OCI-LY7 (cell line): ENCODE data around the gene SLC1A7. TPM values are rescaled to one million over a fixed set of nuclear protein-coding genes. Genes with fewer than 3 reads are reported as not detected.

Experiments used
- BruUV-seq: library from RNA; stranded (reverse); fragments of 400-500 nt; replicated peaks from 2 replicates; lab custom pipeline; 2021; lab: Mats Ljungman, UMichigan
- CTCF ChIA-PET: fragments of 300-600 bp; sonication (Branson Sonifier 250); formaldehyde crosslinking; loops from one replicate; lab custom pipeline; 2022; ENCODE audit warnings: antibody characterized with exemption; ENCODE audit not compliant: unreplicated experiment; lab: Charles Lee
- POLR2A ChIA-PET: fragments of 300-600 bp; sonication (Branson Sonifier 250); formaldehyde crosslinking; loops from one replicate; lab custom pipeline; 2022; ENCODE audit warnings: antibody characterized with exemption; lab: Charles Lee
- DNase-seq: peaks from one replicate; pipeline ENCODE4 v3.0.0-alpha.2; 2015; ENCODE audit warnings: low spot score
- H2AFZ ChIP-seq: fragments of 200-600 bp; sonication (generic), shearing (Covaris generic); 2 replicates; pipeline ENCODE4 v1.6.1; 2014; ENCODE audit warnings: mild to moderate bottlenecking, antibody characterized with exemption, low read length, moderate library complexity
- H3K27ac ChIP-seq: fragments of 200-600 bp; sonication (generic); 2 replicates; pipeline ENCODE4 v1.5.1; 2014; ENCODE audit warnings: mixed run types, low read depth, mild to moderate bottlenecking, moderate library complexity, low read length, inconsistent platforms; ENCODE audit not compliant: poor library complexity, severe bottlenecking
- H3K36me3 ChIP-seq: fragments of 200-600 bp; sonication (generic); 2 replicates; pipeline ENCODE4 v1.6.1; 2014; ENCODE audit warnings: mild to moderate bottlenecking, antibody characterized with exemption, low read length, moderate library complexity, mixed read lengths; ENCODE audit not compliant: insufficient read depth
- H3K4me1 ChIP-seq: fragments of 200-600 bp; sonication (generic); 2 replicates; pipeline ENCODE4 v1.5.1; 2014; ENCODE audit warnings: mild to moderate bottlenecking, low read length; ENCODE audit not compliant: insufficient read depth, poor library complexity, severe bottlenecking
- H3K4me2 ChIP-seq: fragments of 200-600 bp; sonication (generic); 2 replicates; pipeline ENCODE4 v1.6.1; 2014; ENCODE audit warnings: mild to moderate bottlenecking, low read length
- H3K4me3 ChIP-seq: fragments of 200-600 bp; sonication (generic); 2 replicates; pipeline ENCODE4 v1.5.1; 2014; ENCODE audit warnings: mild to moderate bottlenecking, low read depth, low read length; ENCODE audit not compliant: poor library complexity, severe bottlenecking
- H3K79me2 ChIP-seq: fragments of 200-600 bp; sonication (generic); 2 replicates; pipeline ENCODE4 v1.6.1; 2016; ENCODE audit warnings: low read depth, mild to moderate bottlenecking, low read length, moderate library complexity, mixed read lengths; ENCODE audit not compliant: insufficient read depth
- H3K9me2 ChIP-seq: fragments of 200-600 bp; sonication (generic); 2 replicates; pipeline ENCODE4 v1.6.1; 2016; ENCODE audit warnings: mild to moderate bottlenecking, low read length, mixed read lengths; ENCODE audit not compliant: insufficient read depth
- H3K9me3 ChIP-seq: fragments of 200-600 bp; sonication (generic); 2 replicates; pipeline ENCODE4 v1.6.1; 2014; ENCODE audit warnings: mild to moderate bottlenecking, mixed run types, low read length, mixed read lengths
- H4K20me1 ChIP-seq: fragments of 200-600 bp; sonication (generic); 2 replicates; pipeline ENCODE4 v1.6.1; 2014; ENCODE audit warnings: mild to moderate bottlenecking, antibody characterized with exemption, low read length, moderate library complexity, mixed read lengths; ENCODE audit not compliant: insufficient read depth
- CTCF ChIP-seq: fragments of 200-600 bp; sonication (generic); conservative IDR thresholded peaks from 2 replicates; pipeline ENCODE4 v1.5.1; 2014; ENCODE audit warnings: mild to moderate bottlenecking, antibody characterized with exemption, low read length, moderate library complexity, mixed read lengths
- EZH2phosphoT487 ChIP-seq: fragments of 200-600 bp; sonication (generic); IDR thresholded peaks from 2 replicates; pipeline ENCODE4 v1.6.1; 2018; ENCODE audit warnings: low read depth, borderline replicate concordance, mild to moderate bottlenecking, mixed run types, antibody characterized with exemption, low read length, moderate library complexity, mixed read lengths
- intact Hi-C: fragments of 100-400 bp; cut with micrococcal nuclease; formaldehyde crosslinking; loops from one replicate; pipeline ENCODE4 v1.10.0; 2022; ENCODE audit not compliant: unreplicated experiment
- total RNA-seq, 2 experiments: library from RNA; depleted of rRNA in 1 of 2; stranded (reverse); fragments of >200 nt in 1 of 2; shearing (Covaris generic) in 1 of 2; gene quantifications; 2 replicates each; pipeline ENCODE4 v1.2.3, GENCODE V29; 2014 to 2022

Gene SLC1A7
- total RNA-seq, 2 experiments from 2014 or later: not detected

- TF ChIP-seq CTCF: no peak
- no peak for TF ChIP-seq EZH2phosphoT487
- Histone ChIP-seq H3K4me1 (no peaks in the 10 kb centered on the region), H3K9me2 (no peaks in the 10 kb centered on the region), H3K27ac (no peak overlapping the region), H3K36me3 (no peaks in the 10 kb centered on the region), H2AFZ (no peak overlapping the region), H3K4me2 (no peak overlapping the region), H3K4me3 (no peak overlapping the region), H3K79me2 (no peaks in the 10 kb centered on the region), H4K20me1 (no peaks in the 10 kb centered on the region), H3K9me3 (no peaks in the 10 kb centered on the region)
- POLR2A ChIA-PET: no interaction called here
- no peak for DNase-seq
- intact Hi-C loops: no loop called here
- CTCF ChIA-PET: no interaction called here
- BruUV-seq: no TSS peak
Measured at GRCh38 chr1:53070621-53071020, 71.8 kb downstream of the SLC1A7 start.

- CTCF ChIA-PET: no interaction called here
- Histone ChIP-seq H3K79me2 (no peaks in the 10 kb centered on the region), H3K4me3 (no peak overlapping the region), H3K36me3 (no peaks in the 10 kb centered on the region), H4K20me1 (no peaks in the 10 kb centered on the region), H2AFZ (no peak overlapping the region), H3K4me1 (no peaks in the 10 kb centered on the region), H3K9me2 (no peaks in the 10 kb centered on the region), H3K9me3 (no peaks in the 10 kb centered on the region), H3K27ac (no peak overlapping the region), H3K4me2 (no peak overlapping the region)
- BruUV-seq: no TSS peak
- TF ChIP-seq EZH2phosphoT487 (no peak), CTCF (no peak)
- DNase-seq: no peak
- intact Hi-C loops: no loop called here
- POLR2A ChIA-PET: no interaction called here
Measured at GRCh38 chr1:53069663-53070327, 72.6 kb downstream of the SLC1A7 start.

GRCh38 chr1:53069265-53069662 is 73.2 kb downstream of the SLC1A7 start:
- Histone ChIP-seq H3K9me2 (no peaks in the 10 kb centered on the region), H3K4me1 (no peaks in the 10 kb centered on the region), H3K79me2 (no peaks in the 10 kb centered on the region), H3K27ac (no peak overlapping the region), H2AFZ (no peak overlapping the region), H3K4me3 (no peak overlapping the region), H3K36me3 (no peaks in the 10 kb centered on the region), H4K20me1 (no peaks in the 10 kb centered on the region), H3K9me3 (no peaks in the 10 kb centered on the region), H3K4me2 (no peak overlapping the region)
- TF ChIP-seq EZH2phosphoT487 (no peak), CTCF (no peak)
- POLR2A ChIA-PET: no interaction called here
- no peak for DNase-seq
- CTCF ChIA-PET: no interaction called here
- intact Hi-C loops: no loop called here
- BruUV-seq: no TSS peak
